GM12873 (cell line): ENCODE results near the gene SHD.

Source experiments
- TF ChIP-seq, protein P1 (sequence below): IDR thresholded peaks from 2 replicates; pipeline ENCODE4 v1.5.1; 2012; ENCODE audit warnings: low read depth, mild to moderate bottlenecking, moderate library complexity, low read length, control low read depth; ENCODE audit not compliant: insufficient read depth; ENCODE audit errors: missing control alignments

Gene SHD

DNA sequence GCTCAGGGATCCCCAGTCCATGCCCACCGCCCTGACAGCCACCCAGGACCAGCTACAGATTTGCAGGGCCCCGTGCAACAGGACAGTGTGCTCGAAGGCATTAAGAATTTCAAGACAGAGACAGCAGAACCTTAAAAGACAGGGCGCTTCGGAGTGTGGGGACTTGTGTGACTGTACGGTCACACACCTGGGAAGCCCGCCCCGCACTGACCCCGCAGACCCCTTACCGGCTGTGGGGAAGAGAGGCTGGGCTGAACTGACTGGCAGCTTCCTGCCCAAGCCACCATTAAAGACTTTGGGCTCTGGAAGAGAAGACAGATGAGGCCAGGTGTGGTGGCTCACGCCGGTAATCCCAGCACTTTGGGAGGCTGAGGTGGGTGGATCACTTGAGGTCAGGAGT lies 45.2 kb downstream of the SHD start:
- TF ChIP-seq, protein P1, sequence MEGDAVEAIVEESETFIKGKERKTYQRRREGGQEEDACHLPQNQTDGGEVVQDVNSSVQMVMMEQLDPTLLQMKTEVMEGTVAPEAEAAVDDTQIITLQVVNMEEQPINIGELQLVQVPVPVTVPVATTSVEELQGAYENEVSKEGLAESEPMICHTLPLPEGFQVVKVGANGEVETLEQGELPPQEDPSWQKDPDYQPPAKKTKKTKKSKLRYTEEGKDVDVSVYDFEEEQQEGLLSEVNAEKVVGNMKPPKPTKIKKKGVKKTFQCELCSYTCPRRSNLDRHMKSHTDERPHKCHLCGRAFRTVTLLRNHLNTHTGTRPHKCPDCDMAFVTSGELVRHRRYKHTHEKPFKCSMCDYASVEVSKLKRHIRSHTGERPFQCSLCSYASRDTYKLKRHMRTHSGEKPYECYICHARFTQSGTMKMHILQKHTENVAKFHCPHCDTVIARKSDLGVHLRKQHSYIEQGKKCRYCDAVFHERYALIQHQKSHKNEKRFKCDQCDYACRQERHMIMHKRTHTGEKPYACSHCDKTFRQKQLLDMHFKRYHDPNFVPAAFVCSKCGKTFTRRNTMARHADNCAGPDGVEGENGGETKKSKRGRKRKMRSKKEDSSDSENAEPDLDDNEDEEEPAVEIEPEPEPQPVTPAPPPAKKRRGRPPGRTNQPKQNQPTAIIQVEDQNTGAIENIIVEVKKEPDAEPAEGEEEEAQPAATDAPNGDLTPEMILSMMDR = no peak

DNA sequence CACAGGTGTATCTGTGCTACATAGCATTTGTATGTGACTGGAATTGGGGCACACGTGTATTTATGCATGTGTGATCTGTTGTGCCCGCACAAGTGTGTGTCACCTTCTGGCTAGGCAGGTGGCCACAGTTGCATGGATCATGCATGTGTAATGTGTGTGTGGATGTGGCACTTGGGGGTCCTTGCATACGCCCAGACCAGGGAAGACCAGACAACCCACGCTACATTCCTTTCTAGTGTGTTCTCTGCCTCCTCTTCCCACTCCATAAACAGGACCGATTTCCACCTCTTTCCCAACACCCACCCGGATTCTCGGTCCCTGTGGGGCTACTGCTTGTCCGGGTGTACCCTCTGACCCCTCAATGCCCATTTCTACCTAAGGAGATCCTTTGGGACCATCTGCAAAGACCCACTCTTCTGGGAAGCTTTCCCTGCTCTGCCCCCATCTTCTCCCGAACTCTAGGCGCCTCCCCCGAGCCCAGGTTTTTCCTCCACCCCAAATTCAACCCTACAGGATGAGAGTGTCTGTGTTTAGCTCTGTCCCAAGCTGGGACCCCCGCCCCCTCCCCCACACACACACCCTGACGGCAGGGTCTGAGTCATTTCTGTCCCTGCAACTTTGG lies 47.3 kb downstream of the SHD start:
- TF ChIP-seq, protein P1 = no peak

DNA sequence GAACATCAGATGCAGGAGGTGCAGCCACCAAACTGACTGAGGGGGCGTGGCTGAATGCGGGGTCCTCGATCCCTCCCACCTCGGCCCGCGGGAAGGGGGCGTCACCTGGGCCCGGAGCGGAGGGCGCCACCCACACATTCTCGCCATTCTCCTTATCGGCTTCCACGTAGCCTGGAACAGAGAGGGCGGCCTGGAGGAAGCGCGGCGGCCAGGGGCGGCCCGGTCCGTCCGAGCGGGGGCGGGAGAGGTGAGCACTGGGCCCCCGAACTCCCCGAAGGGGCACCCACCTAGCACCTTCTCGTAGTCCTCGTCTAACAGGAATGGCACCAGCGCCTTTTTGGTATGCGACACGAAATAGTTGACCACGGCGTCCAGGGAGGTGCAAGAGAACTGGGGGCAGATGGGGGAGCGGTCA lies 47.8 kb downstream of the SHD start:
- TF ChIP-seq, protein P1 = no peak

DNA sequence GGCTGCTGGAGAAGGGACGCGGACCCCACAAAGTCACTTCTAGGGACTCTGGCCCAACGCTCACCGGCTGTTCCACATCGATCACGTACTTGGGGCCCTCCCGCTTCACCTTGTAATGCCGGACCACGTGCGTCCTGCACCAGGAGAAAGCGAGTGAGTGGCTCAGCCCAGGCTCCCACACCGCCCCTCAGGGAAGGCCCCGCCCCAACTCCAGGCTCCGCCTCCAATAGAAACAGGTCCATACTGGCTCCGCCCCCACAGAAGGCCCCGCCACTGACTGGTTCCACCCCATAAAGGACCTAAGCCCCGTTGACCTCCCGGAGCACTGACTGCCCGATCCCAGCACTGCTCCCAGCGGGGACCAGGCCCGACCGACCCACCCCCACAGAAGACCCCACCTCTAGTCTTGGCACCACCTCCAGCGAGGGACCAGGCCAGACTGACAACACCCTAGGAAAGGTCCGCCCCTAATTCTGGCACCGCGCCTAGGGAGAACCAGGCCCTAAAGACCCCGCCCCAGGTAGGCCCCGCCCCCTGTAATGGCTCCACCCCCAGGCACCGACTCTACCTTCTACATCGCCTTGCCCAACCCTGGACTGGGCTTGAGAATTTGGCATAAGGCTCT lies 48.3 kb downstream of the SHD start:
- TF ChIP-seq, protein P1 = no peak

DNA sequence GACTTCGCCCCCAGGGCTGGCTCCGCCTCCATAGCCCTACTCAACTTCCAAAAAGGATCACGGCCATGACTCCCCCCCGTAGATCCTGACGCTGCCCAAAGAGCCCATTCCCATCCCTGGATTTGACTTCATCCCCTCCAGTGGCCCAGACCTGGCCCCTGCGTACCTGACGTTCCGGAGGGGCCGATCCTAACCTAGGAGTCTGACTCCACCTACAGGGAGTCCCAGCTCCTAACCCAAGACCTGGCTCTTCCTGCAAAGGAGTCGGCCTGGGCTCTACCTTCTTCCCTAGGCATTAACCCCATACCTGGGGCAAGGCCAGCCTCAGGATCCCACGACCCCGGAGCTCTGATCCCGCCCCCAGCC lies 48.8 kb downstream of the SHD start:
- TF ChIP-seq, protein P1 = no peak

DNA sequence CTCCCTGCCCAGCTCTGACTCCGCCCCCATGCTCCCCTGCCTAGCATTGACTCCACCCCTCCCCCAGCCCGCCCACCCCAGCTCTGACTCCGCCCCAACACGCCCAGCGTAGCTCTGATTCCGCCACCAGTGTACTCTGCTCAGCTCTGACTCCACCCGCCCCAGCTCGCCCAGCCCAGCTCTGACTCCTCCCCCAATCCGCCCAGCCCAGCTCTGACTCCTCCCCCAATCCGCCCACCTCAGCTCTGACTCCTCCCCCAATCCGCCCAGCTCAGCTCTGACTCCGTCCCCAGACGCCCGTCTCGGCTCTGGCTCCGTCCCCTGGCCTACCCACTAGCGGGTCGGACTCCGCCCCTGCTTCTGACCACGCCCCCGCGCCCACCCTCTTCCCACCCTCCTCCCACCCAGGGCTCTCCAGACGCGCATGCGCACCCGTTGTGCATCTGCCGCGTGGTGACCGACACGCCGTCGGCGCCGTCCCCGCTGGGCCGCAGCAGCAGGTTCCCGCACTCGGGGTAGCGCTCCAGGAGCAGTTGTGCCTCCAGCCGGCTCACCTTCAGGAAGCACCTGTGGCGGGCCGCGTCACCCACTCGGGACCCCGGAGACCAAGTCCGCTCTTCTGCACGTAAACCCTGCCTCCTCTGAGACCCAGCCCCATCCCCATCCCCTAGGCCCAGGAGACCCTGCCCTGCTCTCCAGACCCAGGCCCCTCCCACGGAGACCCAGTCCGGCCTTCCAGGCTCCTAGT lies 49.4 kb downstream of the SHD start:
- TF ChIP-seq, protein P1 = no peak

DNA sequence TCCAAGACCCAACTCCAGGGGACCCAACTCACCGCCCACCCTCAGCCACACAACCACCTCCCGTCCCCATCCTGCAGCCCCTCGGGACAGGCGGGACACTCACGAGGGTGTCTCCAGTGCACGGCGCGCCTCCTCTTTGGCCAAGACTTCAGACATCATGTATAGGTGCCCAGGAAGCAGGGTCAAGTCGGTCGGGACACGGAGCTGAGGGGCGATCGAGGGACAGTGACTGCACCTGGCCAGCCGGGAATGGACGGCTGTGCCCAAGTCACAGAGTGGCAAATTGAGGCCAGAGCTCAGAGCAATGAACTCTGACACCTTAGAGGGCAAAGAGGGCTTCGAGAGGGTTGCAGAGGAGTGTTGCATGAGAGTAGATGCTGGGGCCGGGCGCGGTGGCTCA lies 50.8 kb downstream of the SHD start:
- TF ChIP-seq, protein P1 = no peak
